CD14-positive monocyte (primary cell): ENCODE data around the gene ZNF639. TPM values are rescaled to one million over a fixed set of nuclear protein-coding genes. Genes with fewer than 3 reads are reported as not detected.

ENCODE experiments used
- DNase-seq, 3 donors: peaks; one replicate each; pipeline ENCODE4 v3.0.0-alpha.2; 2011 to 2022
- H2AFZ ChIP-seq: 2 replicates; pipeline ENCODE4 v1.6.0; 2012; ENCODE audit warnings: mild to moderate bottlenecking, low read depth, low read length, inconsistent platforms; ENCODE audit not compliant: insufficient read depth, poor library complexity, severe bottlenecking
- H3K27ac ChIP-seq, 2 donors: 1 replicate in 1 of 2; 2 replicates in 1 of 2; pipeline ENCODE4 v1.5.1; 2012 to 2013; ENCODE audit warnings: low read length in 2 of 2, control low read depth in 1 of 2, inconsistent platforms in 1 of 2, low read depth in 1 of 2, mild to moderate bottlenecking in 1 of 2
- H3K27me3 ChIP-seq, 2 donors: one replicate each; pipeline versions ENCODE4 v1.6.0 to v1.6.1; 2011 to 2013; ENCODE audit warnings: low read length in 2 of 2; ENCODE audit not compliant: control insufficient read depth in 2 of 2, insufficient read depth in 2 of 2
- H3K36me3 ChIP-seq, 2 donors: replicated peaks in 1 of 2; 1 replicate in 1 of 2; 2 replicates in 1 of 2; pipeline versions ENCODE4 v1.5.1 to v1.6.1; 2012 to 2013; ENCODE audit warnings: low read length in 2 of 2, control low read depth in 1 of 2, inconsistent platforms in 1 of 2, mild to moderate bottlenecking in 1 of 2; ENCODE audit not compliant: insufficient read depth in 2 of 2, control insufficient read depth in 1 of 2
- H3K4me1 ChIP-seq, 2 donors: 1 replicate in 1 of 2; 2 replicates in 1 of 2; pipeline versions ENCODE4 v1.5.1 to v1.6.1; 2012 to 2013; ENCODE audit warnings: low read length in 2 of 2, control low read depth in 1 of 2, inconsistent platforms in 1 of 2, mild to moderate bottlenecking in 1 of 2, moderate library complexity in 1 of 2; ENCODE audit not compliant: insufficient read depth in 2 of 2, control insufficient read depth in 1 of 2
- H3K4me2 ChIP-seq: replicated peaks from 2 replicates; pipeline ENCODE3; 2012; ENCODE audit warnings: low read length, moderate library complexity, mild to moderate bottlenecking; ENCODE audit not compliant: poor library complexity, severe bottlenecking; ENCODE audit errors: extremely low read depth
- H3K4me3 ChIP-seq, 3 experiments: fragments of 200-600 bp in 1 of 3; sonication (generic) in 1 of 3; replicated peaks in 1 of 3; 1 replicate in 2 of 3; 2 replicates in 1 of 3; pipeline ENCODE4 v1.5.1; 2011 to 2013; ENCODE audit warnings: low read length in 3 of 3, mild to moderate bottlenecking in 3 of 3, control low read depth in 2 of 3, low read depth in 2 of 3, inconsistent platforms in 1 of 3, moderate library complexity in 1 of 3
- H3K79me2 ChIP-seq: 2 replicates; pipeline ENCODE4 v1.6.0; 2012; ENCODE audit warnings: mild to moderate bottlenecking, control low read depth, inconsistent platforms, low read length, moderate library complexity; ENCODE audit not compliant: insufficient read depth
- H3K9ac ChIP-seq: 2 replicates; pipeline ENCODE4 v1.6.0; 2017; ENCODE audit warnings: low read length, mild to moderate bottlenecking; ENCODE audit not compliant: insufficient read depth, poor library complexity, severe bottlenecking
- H3K9me3 ChIP-seq, 2 donors: replicated peaks in 1 of 2; 1 replicate in 1 of 2; 2 replicates in 1 of 2; pipeline versions ENCODE4 v1.5.1 to v1.6.1; 2012 to 2013; ENCODE audit warnings: low read length in 2 of 2, control low read depth in 1 of 2; ENCODE audit not compliant: control insufficient read depth in 1 of 2, insufficient read depth in 1 of 2
- H4K20me1 ChIP-seq: 2 replicates; pipeline ENCODE4 v1.6.0; 2012; ENCODE audit warnings: mild to moderate bottlenecking, low read length, control low read depth, moderate library complexity; ENCODE audit not compliant: insufficient read depth
- H3K27ac Mint-ChIP-seq, 7 donors: one replicate each; pipeline ENCODE4 v1.8.0; 2020; ENCODE audit warnings: mild to moderate bottlenecking in 7 of 7, mixed read lengths in 7 of 7, moderate library complexity in 6 of 7, inconsistent platforms in 2 of 7
- H3K27me3 Mint-ChIP-seq, 3 donors: one replicate each; pipeline ENCODE4 v1.8.0; 2021 to 2022; ENCODE audit warnings: low read depth in 3 of 3, mild to moderate bottlenecking in 3 of 3, mixed read lengths in 3 of 3, moderate library complexity in 3 of 3, inconsistent platforms in 1 of 3
- H3K36me3 Mint-ChIP-seq, 2 donors: one replicate each; pipeline ENCODE4 v1.8.0; 2020; ENCODE audit warnings: mixed read lengths in 2 of 2, inconsistent platforms in 1 of 2, mild to moderate bottlenecking in 1 of 2
- H3K4me1 Mint-ChIP-seq: one replicate; pipeline ENCODE4 v1.8.0; 2020; ENCODE audit warnings: mild to moderate bottlenecking, mixed read lengths
- H3K4me3 Mint-ChIP-seq, 2 donors: one replicate each; pipeline ENCODE4 v1.8.0; 2020; ENCODE audit warnings: mild to moderate bottlenecking in 2 of 2, mixed read lengths in 2 of 2, moderate library complexity in 1 of 2
- H3K9me3 Mint-ChIP-seq, 7 donors: one replicate each; pipeline ENCODE4 v1.8.0; 2020 to 2022; ENCODE audit warnings: mixed read lengths in 7 of 7, mild to moderate bottlenecking in 6 of 7, moderate library complexity in 6 of 7, inconsistent platforms in 2 of 7
- WGBS: methylation state at CpG from one replicate; pipeline ENCODE4 v1.1.5; 2013; ENCODE audit warnings: missing lambda C conversion rate; ENCODE audit not compliant: insufficient coverage; 5-methylcytosine and 5-hydroxymethylcytosine counted together
- intact Hi-C, 2 donors: fragments of 100-400 bp; cut with micrococcal nuclease; formaldehyde crosslinking; loops; one replicate each; pipeline versions ENCODE4 v1.15.0 to v1.15.1; 2023
- polyA plus RNA-seq, 3 donors: library from polyadenylated mRNA; depleted of rRNA in 1 of 3; unstranded in 2 of 3; stranded (reverse) in 1 of 3; fragments of 300-500 nt in 2 of 3; fragments of >200 nt in 1 of 3; fragmentation: Illumina TruSeq in 2 of 3; gene quantifications; 1 replicate in 2 of 3; 2 replicates in 1 of 3; pipeline ENCODE4 v1.2.3, GENCODE V29; 2012 to 2021
- TF ChIP-seq, protein P1 (sequence below): fragments of 200-600 bp; IDR thresholded peaks from one replicate; pipeline ENCODE4 v1.8.0; 2022; ENCODE audit warnings: antibody characterized with exemption, mild to moderate bottlenecking

ZNF639 gene
- polyA plus RNA-seq, 3 donors, result 9.4 to 17.9 (median 17.7) TPM

DNA sequence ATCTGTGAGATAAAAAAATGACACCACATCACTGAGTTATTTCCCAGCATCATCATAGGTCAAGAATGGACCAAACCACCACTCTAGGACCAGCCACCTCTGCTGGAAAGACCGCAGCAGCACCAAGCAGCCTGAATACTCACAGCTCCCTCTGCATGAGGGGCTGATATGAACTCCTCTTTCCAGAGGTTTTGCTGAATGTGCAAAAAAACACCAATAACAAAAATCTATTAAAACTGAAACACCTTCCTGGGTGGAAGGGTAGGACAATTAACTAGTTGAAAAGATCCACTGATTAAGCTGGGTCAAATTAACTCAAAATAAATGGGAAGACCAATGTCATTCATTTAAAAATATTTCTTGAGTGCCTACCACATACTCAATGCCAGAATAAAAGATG lies 43.0 kb upstream of the ZNF639 start:
- no peak overlapping the region for H3K4me2 ChIP-seq
- H3K27me3 ChIP-seq, result no peaks in the 10 kb centered on the region
- no peaks in the 10 kb centered on the region for H4K20me1 ChIP-seq
- Mint-ChIP-seq H3K27ac (no peak overlapping the region), H3K4me1 (no peaks in the 10 kb centered on the region), H3K4me3 (no peak overlapping the region), H3K27me3 (peaks cover 2 to 8% (median 4%) of the 10 kb centered on the region in 3 donors), H3K36me3 (no peaks in the 10 kb centered on the region), H3K9me3 (no peaks in the 10 kb centered on the region)
- no peak overlapping the region for H3K27ac ChIP-seq
- no peaks in the 10 kb centered on the region for H3K79me2 ChIP-seq
- intact Hi-C loops, result no loop called here
- no peak overlapping the region for H3K9ac ChIP-seq
- WGBS, result no CpG with 5 or more reads among the region's 1 CpG
- H3K4me1 ChIP-seq, result no peaks in the 10 kb centered on the region
- H2AFZ ChIP-seq, result no peak overlapping the region
- TF ChIP-seq, protein P1, sequence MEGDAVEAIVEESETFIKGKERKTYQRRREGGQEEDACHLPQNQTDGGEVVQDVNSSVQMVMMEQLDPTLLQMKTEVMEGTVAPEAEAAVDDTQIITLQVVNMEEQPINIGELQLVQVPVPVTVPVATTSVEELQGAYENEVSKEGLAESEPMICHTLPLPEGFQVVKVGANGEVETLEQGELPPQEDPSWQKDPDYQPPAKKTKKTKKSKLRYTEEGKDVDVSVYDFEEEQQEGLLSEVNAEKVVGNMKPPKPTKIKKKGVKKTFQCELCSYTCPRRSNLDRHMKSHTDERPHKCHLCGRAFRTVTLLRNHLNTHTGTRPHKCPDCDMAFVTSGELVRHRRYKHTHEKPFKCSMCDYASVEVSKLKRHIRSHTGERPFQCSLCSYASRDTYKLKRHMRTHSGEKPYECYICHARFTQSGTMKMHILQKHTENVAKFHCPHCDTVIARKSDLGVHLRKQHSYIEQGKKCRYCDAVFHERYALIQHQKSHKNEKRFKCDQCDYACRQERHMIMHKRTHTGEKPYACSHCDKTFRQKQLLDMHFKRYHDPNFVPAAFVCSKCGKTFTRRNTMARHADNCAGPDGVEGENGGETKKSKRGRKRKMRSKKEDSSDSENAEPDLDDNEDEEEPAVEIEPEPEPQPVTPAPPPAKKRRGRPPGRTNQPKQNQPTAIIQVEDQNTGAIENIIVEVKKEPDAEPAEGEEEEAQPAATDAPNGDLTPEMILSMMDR, result no peak
- H3K9me3 ChIP-seq, result no peaks in the 10 kb centered on the region
- no peaks in the 10 kb centered on the region for H3K36me3 ChIP-seq
- no peak overlapping the region for H3K4me3 ChIP-seq
- DNase-seq, result no peak

GRCh38 chr3:179281825-179282224 lies 41.0 kb upstream of the ZNF639 start:
- Mint-ChIP-seq H3K9me3 (peaks cover 0 to 4% (median 3%) of the 10 kb centered on the region in 7 donors), H3K27me3 (peaks cover 0 to 8% (median 3%) of the 10 kb centered on the region in 3 donors), H3K4me1 (peaks cover 3% of the 10 kb centered on the region), H3K4me3 (no peak overlapping the region), H3K27ac (no peak overlapping the region), H3K36me3 (no peaks in the 10 kb centered on the region)
- Histone ChIP-seq H3K36me3 (no peaks in the 10 kb centered on the region), H4K20me1 (no peaks in the 10 kb centered on the region), H3K79me2 (no peaks in the 10 kb centered on the region), H3K9me3 (no peaks in the 10 kb centered on the region), H3K4me1 (no peaks in the 10 kb centered on the region), H3K9ac (no peak overlapping the region), H2AFZ (no peak overlapping the region), H3K4me3 (no peak overlapping the region), H3K27me3 (no peaks in the 10 kb centered on the region), H3K27ac (no peak overlapping the region), H3K4me2 (no peak overlapping the region)
- TF ChIP-seq, protein P1, result no peak
- intact Hi-C loops, result no loop called here
- WGBS, result no CpG with 5 or more reads among the region's 3 CpGs
- DNase-seq, result no peak
